Measurements from ENCODE around the gene ZDHHC17.

The ZDHHC17 gene

GRCh38 chr12:76878099-76878898 is 114.4 kb downstream of the ZDHHC17 start:
- H2AFZ ChIP-seq (ENCODE audit: low read length) = no peak overlapping the region

DNA sequence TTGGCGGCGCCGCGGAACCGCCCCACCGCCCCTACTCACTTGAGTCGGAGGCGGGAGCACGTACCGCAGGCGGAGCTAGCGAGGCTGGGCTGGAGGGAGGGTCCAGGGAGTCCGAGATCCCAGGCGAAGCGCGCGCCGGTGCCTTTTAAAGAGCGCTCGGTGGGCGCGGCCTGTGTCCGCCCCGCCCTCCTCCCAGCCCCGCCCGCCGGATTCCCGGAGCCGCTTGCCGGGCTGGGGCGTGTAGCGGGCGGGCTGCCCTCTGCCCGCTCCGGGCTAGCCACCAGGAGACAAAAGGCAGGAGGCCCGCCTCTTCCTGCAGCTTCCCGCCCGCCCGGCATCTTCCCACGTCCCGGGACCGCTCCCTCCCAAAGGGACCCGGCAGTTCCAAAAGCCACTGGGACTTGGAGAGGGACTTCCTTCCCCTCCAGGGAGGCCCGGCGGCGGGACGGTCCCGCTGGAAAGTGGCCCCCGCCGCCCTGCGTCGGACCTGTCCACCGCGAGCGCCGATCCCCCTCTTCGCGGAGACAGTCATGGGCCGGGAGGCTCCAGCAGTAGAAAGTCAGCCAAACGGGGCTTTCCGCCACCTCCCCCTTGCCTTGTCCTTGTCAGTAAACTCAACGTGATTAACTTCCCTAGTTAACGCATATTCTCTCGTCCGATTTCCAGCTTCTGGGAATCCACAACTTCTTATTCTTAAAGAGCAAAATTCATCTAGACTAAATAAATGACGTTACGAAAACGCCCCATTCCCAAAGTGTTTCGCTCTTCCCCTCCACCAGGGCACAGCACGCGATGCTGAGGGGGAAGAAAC is 115.2 kb downstream of the ZDHHC17 start, which contains the start of gene CSRP2:
TSS of gene CSRP2 (minus strand) at position 121 of the 811 bp plus-strand sequence. CDS start 12,759 bp downstream, outside the sequence.
- TF ChIP-seq EZH2phosphoT487 (IDR thresholded peaks at IDR 0.05; ENCODE audit: borderline replicate concordance) (no peak), CTCF (conservative IDR thresholded peaks at IDR 0.05; ENCODE audit: low read length) (no peak)
- Histone ChIP-seq H3K4me3 (ENCODE audit: low read length, poor library complexity, severe bottlenecking) (no peak within 1 kb of the TSS), H3K9me3 (ENCODE audit: insufficient read depth, low read depth, low read length) (no peaks in the 10 kb centered on the region), H4K20me1 (ENCODE audit: insufficient read depth, low read length, poor library complexity, severe bottlenecking) (no peaks in the 10 kb centered on the region), H3K9ac (ENCODE audit: low read depth, low read length, poor library complexity, severe bottlenecking) (no peak within 1 kb of the TSS), H2AFZ (ENCODE audit: low read length) (no peak within 1 kb of the TSS), H3K79me2 (ENCODE audit: insufficient read depth, low read length) (no peaks in the 10 kb centered on the region), H3K27me3 (ENCODE audit: insufficient read depth, low read length, poor library complexity, severe bottlenecking) (no peaks in the 10 kb centered on the region), H3K9me2 (replicated peaks; ENCODE audit: low read depth, low read length) (no peaks in the 10 kb centered on the region), H3K36me3 (ENCODE audit: insufficient read depth, low read length) (no peaks in the 10 kb centered on the region), H3K4me1 (ENCODE audit: insufficient read depth, low read length, poor library complexity, severe bottlenecking) (no peaks in the 10 kb centered on the region), H3F3A (ENCODE audit: low read depth) (no peaks in the 10 kb centered on the region), H3K4me2 (ENCODE audit: low read depth, low read length, poor library complexity, severe bottlenecking) (no peak within 1 kb of the TSS)

More at GRCh38 chr12:76878099-76878898, 114.4 kb downstream of the ZDHHC17 start:
- Histone ChIP-seq H3K36me3 (ENCODE audit: insufficient read depth, low read length) (no peaks in the 10 kb centered on the region), H4K20me1 (ENCODE audit: insufficient read depth, low read length, poor library complexity, severe bottlenecking) (no peaks in the 10 kb centered on the region), H3K4me1 (ENCODE audit: insufficient read depth, low read length, poor library complexity, severe bottlenecking) (no peaks in the 10 kb centered on the region), H3K4me2 (ENCODE audit: low read depth, low read length, poor library complexity, severe bottlenecking) (no peak overlapping the region), H3K9me2 (replicated peaks; ENCODE audit: low read depth, low read length) (no peaks in the 10 kb centered on the region), H3K4me3 (ENCODE audit: low read length, poor library complexity, severe bottlenecking) (no peak overlapping the region), H3K9ac (ENCODE audit: low read depth, low read length, poor library complexity, severe bottlenecking) (no peak overlapping the region), H3K79me2 (ENCODE audit: insufficient read depth, low read length) (no peaks in the 10 kb centered on the region), H3F3A (ENCODE audit: low read depth) (no peaks in the 10 kb centered on the region), H3K27me3 (ENCODE audit: insufficient read depth, low read length, poor library complexity, severe bottlenecking) (no peaks in the 10 kb centered on the region), H3K9me3 (ENCODE audit: insufficient read depth, low read depth, low read length) (no peaks in the 10 kb centered on the region)
- TF ChIP-seq CTCF (conservative IDR thresholded peaks at IDR 0.05; ENCODE audit: low read length) = no peak
- no peak for TF ChIP-seq EZH2phosphoT487 (IDR thresholded peaks at IDR 0.05; ENCODE audit: borderline replicate concordance)

DNA sequence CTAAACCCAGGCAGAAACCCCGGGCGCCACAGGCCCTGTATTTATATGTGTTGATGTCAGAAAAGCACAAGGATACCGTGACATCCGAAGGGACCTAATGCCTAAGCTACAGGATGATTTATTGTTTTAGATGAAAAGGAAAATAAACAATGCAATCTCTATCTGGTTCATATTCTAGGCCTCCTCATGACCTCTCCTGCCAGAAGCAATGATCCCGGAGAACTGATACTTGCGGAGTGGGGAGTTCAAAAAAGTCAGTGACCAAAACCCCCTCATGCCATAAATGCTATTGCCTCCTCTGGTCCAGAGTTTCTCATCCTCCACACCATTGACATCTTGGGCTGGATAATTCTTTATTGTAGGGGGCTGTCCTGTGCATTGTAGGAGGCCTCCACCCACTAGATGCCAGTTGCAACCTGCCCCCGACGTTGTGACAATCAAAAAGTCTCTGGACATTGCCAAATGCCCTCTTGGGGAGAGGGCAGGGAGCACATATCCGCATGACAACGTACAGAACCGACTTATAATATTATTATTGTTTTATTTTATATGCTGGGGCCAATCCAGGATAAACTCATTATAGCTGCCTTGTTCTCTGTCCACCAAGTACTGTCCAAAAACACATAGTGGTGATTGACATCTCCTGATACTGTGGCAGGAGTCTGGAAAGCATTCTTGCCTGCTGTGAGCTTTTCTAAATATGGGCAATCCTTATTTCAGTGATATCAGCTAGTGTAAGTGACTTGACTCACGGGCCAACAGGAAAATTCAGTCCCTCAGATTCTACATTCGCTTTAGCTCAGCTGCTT is 116.0 kb downstream of the ZDHHC17 start:
- Histone ChIP-seq H2AFZ (ENCODE audit: low read length) (no peak overlapping the region), H3K79me2 (ENCODE audit: insufficient read depth, low read length) (no peaks in the 10 kb centered on the region), H4K20me1 (ENCODE audit: insufficient read depth, low read length, poor library complexity, severe bottlenecking) (no peaks in the 10 kb centered on the region), H3K27me3 (ENCODE audit: insufficient read depth, low read length, poor library complexity, severe bottlenecking) (no peaks in the 10 kb centered on the region), H3K4me3 (ENCODE audit: low read length, poor library complexity, severe bottlenecking) (no peak overlapping the region), H3K4me2 (ENCODE audit: low read depth, low read length, poor library complexity, severe bottlenecking) (no peak overlapping the region), H3K36me3 (ENCODE audit: insufficient read depth, low read length) (no peaks in the 10 kb centered on the region), H3K9me2 (replicated peaks; ENCODE audit: low read depth, low read length) (no peaks in the 10 kb centered on the region), H3K9me3 (ENCODE audit: insufficient read depth, low read depth, low read length) (no peaks in the 10 kb centered on the region), H3K9ac (ENCODE audit: low read depth, low read length, poor library complexity, severe bottlenecking) (no peak overlapping the region), H3K4me1 (ENCODE audit: insufficient read depth, low read length, poor library complexity, severe bottlenecking) (no peaks in the 10 kb centered on the region), H3F3A (ENCODE audit: low read depth) (no peaks in the 10 kb centered on the region)
- TF ChIP-seq CTCF (conservative IDR thresholded peaks at IDR 0.05; ENCODE audit: low read length) (no peak), EZH2phosphoT487 (IDR thresholded peaks at IDR 0.05; ENCODE audit: borderline replicate concordance) (no peak)
